Aorta (tissue), 5 donors: Measurements from ENCODE around the gene MECP2. TPM values are rescaled to one million over a fixed set of nuclear protein-coding genes. Genes with fewer than 3 reads are reported as not detected.
A peak's percentile ranks its signal among the peaks of the same experiment; 100 is the strongest.

Experiments used
- ATAC-seq: fragments of 200-7000 bp; cut with Tn5 transposase; one replicate; pipeline ENCODE4 v1.9.1; 2022; ENCODE audit warnings: moderate library complexity; ENCODE audit not compliant: low FRiP score
- DNase-seq, 2 donors: peaks; one replicate each; pipeline ENCODE4 v3.0.0-alpha.2; 2020
- H3K27ac ChIP-seq, 2 donors: one replicate each; pipeline ENCODE4 v1.5.1; 2013; ENCODE audit warnings: low read length in 2 of 2, mild to moderate bottlenecking in 2 of 2, moderate library complexity in 2 of 2, control low read depth in 1 of 2, inconsistent platforms in 1 of 2, low read depth in 1 of 2
- H3K27me3 ChIP-seq, 2 donors: one replicate each; pipeline ENCODE4 v1.6.1; 2013; ENCODE audit warnings: control low read depth in 1 of 2, low read length in 1 of 2, mild to moderate bottlenecking in 1 of 2, moderate library complexity in 1 of 2; ENCODE audit not compliant: insufficient read depth in 2 of 2, control insufficient read depth in 1 of 2
- H3K36me3 ChIP-seq, 2 donors: one replicate each; pipeline ENCODE4 v1.6.1; 2013; ENCODE audit warnings: control low read depth in 1 of 2, low read length in 1 of 2, mild to moderate bottlenecking in 1 of 2; ENCODE audit not compliant: insufficient read depth in 2 of 2, control insufficient read depth in 1 of 2
- H3K4me1 ChIP-seq, 2 donors: one replicate each; pipeline ENCODE4 v1.6.1; 2013; ENCODE audit warnings: low read length in 2 of 2, control low read depth in 1 of 2, mild to moderate bottlenecking in 1 of 2, moderate library complexity in 1 of 2; ENCODE audit not compliant: insufficient read depth in 2 of 2, control insufficient read depth in 1 of 2
- H3K4me3 ChIP-seq, 2 donors: one replicate each; pipeline ENCODE4 v1.5.1; 2013; ENCODE audit warnings: low read length in 2 of 2, control low read depth in 1 of 2, mild to moderate bottlenecking in 1 of 2
- H3K9me3 ChIP-seq: one replicate; pipeline ENCODE4 v1.6.1; 2013; ENCODE audit warnings: mild to moderate bottlenecking, low read length; ENCODE audit not compliant: control insufficient read depth
- WGBS, 2 donors: extraction: QIAGEN DNeasy Blood & Tissue Kit; methylation state at CpG; one replicate each; pipeline ENCODE4 v1.1.7; 2013; 5-methylcytosine and 5-hydroxymethylcytosine counted together
- intact Hi-C, 2 donors: fragments of 100-400 bp; cut with DNase I; formaldehyde crosslinking; loops; one replicate each; pipeline versions ENCODE4 v1.14.2 to v1.15.0; 2022
- polyA plus RNA-seq, 2 donors: library from polyadenylated mRNA; stranded (reverse); fragments of 200-250 nt; gene quantifications; one replicate each; pipeline ENCODE4 v1.2.3, GENCODE V29; 2013
- total RNA-seq, 2 donors: library from RNA; stranded (reverse); fragmentation: NEBNext Ultra II Directional; extraction: Animal tissue kit (Norgen Biotek cat#: 25700); gene quantifications; one replicate each; pipeline ENCODE4 v1.2.1, GENCODE V29; 2021
- donor health status: healthy with polysubstance abuse.
- donor health status: Bipolar disorder and iron deficiency.
- donor health status: DM: no; HTN: no; CAD: no.
- donor health status: DM: no; HTN: no; CAD: no.
- donor health status: DM: yes; HTN: yes; CAD: no.

Gene MECP2
- total and polyA plus RNA-seq, 4 donors, result 10.4 to 80.7 (median 49.2) TPM

DNA sequence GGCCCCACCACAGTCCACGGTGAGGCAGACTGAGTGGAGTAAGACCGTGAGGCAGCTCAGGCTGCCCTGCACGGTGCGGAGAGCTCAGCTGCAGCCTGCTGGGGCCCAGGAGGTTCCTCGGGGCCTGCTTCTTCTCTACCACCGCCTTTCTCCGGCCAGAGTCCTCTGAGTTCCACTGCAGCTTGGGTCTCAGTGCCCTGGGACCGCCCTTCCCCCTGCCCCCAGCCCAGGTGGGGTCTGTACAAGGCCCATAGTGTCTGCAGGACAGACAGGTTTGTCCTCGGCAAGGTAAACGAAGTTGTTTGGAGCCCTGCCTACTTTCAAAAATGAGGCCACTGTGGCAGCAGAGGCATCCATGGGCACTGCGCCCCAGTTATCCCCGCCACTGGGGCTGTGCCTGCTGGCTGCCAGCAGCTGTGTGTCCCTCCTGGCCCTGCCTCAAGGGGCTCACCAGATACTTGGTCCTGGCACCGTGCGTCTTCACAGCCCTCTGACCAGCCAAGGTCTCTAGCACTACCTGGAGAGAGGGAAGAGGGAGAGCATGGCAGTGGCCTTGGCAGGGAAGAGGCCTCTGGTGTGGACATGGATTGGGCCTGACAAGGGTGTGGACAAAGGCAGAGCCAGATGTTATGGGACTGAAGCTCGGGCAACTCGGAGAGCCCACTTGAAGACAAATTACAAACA, 81.8 kb downstream of the MECP2 start:
- no peak for DNase-seq
- Histone ChIP-seq H3K27ac (no peak overlapping the region), H3K4me1 (no peaks in the 10 kb centered on the region), H3K4me3 (no peak overlapping the region), H3K36me3 (no peaks in the 10 kb centered on the region), H3K9me3 (no peaks in the 10 kb centered on the region), H3K27me3 (no peaks in the 10 kb centered on the region)
- 78 to 86% methylated on average over 16 of the region's 16 CpGs for WGBS, 2 donors
- intact Hi-C loops, result loop anchor here in 1 of 2 donors (5.0 kb wide), 1 partner anchor 37 kb away; no protein-coding TSS in a partner anchor
- no peak for ATAC-seq

DNA sequence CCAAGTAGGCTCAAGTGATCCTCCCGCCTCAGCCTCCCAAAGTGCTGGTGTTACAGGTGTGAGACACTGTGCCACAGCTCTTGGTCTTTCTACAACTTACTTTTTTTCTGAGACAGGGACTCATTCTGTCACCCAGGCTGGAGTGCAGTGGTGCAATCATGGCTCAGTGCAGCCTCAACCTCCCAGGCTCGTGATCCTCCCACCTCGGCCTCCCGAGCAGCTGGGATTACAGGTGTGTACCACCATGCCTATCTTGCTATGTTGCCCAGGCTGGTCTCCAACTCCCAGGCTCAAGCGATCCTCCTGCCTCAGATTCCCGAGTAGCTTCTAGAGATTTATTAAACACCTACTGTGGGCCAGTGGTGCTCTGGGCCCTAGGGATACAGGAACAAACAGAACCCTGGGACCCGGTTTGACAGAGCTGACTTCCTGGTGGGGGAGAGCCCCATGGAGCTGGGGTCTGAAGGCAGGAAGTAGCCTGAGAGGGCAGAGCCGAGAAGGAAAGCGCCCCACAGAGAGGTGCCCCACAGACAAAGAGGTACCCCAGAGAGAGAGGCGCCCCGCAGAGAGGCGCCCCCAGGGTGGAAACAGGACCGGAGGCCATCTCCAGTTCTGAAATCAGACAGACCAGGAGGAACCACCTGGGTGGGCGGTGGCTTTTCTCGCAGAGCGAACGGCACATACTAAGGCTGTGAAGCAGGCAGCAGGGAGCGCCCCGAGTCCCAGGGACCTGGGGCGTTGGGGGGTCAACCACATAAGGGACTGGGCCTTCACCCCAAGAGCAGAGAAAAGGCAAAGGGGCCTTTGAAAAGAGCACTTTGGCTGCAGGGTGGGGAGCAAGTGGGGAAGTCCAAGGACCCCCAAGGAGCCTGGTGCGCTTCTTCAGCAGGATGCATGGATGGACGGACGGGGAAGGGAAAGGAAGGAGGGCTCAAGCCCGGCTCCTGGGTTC, 82.8 kb downstream of the MECP2 start:
- ATAC-seq (no peak), DNase-seq (no peak)
- Histone ChIP-seq H3K9me3 (no peaks in the 10 kb centered on the region), H3K27ac (no peak overlapping the region), H3K4me1 (no peaks in the 10 kb centered on the region), H3K4me3 (no peak overlapping the region), H3K36me3 (no peaks in the 10 kb centered on the region), H3K27me3 (no peaks in the 10 kb centered on the region)
- 86 to 88% methylated on average over 24 of the region's 24 CpGs for WGBS, 2 donors
- intact Hi-C loops, result loop anchor here (5.0 kb wide), 2 partner anchors 33 to 38 kb away; no protein-coding TSS in a partner anchor

GRCh38 chrX:154013614-154014360, 83.7 kb downstream of the MECP2 start:
- Histone ChIP-seq H3K27me3 (no peaks in the 10 kb centered on the region), H3K36me3 (no peaks in the 10 kb centered on the region), H3K9me3 (no peaks in the 10 kb centered on the region), H3K27ac (no peak overlapping the region), H3K4me3 (no peak overlapping the region), H3K4me1 (no peaks in the 10 kb centered on the region)
- intact Hi-C loops, result loop anchor here in 1 of 2 donors (5.0 kb wide), 1 partner anchor 34 kb away; no protein-coding TSS in a partner anchor
- 40 to 41% methylated on average over 20 of the region's 20 CpGs for WGBS, 2 donors
- DNase-seq (no peak), ATAC-seq (peak; percentile 65)

GRCh38 chrX:154013001-154013421, 84.5 kb downstream of the MECP2 start:
- Histone ChIP-seq H3K4me1 (no peaks in the 10 kb centered on the region), H3K4me3 (no peak overlapping the region), H3K36me3 (no peaks in the 10 kb centered on the region), H3K9me3 (no peaks in the 10 kb centered on the region), H3K27ac (no peak overlapping the region), H3K27me3 (no peaks in the 10 kb centered on the region)
- peak in 1 of 2 donors; percentile 46 for DNase-seq
- ATAC-seq, result no peak
- 80 to 83% methylated on average over 17 of the region's 17 CpGs for WGBS, 2 donors
- intact Hi-C loops, result loop anchor here in 1 of 2 donors (5.0 kb wide), 1 partner anchor 34 kb away; no protein-coding TSS in a partner anchor

DNA sequence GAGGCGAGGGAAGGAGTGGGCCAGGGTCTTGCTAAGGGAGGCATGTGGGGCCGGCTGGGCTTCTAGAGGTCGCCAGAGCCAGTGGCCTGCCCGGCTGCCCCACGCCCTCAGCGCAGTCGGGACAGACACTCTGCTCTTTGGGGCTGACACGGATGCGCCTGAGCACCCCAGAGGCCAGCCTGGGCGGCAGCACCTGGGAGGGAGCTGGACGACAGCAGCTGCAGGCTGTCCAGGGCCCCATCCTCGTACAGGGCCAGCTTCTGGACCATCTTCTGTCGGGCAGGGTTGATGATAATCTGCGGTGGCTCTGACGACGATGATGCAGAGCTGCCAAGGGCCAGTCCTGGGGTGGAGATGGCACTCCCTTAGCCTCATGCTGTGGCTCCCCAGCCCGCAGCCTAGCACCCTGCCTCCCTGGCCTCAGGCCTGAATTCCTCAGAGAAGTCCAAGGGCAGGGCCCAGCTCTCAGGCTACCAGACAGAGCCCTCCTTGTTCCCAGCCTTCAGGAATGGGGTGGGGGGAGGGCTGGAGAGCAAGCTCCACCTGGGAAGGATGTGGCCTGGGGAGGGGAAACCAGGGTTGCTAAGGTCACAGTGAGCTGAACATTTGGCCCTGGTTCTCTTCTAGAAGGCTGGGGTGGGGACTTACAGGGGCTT, 85.1 kb downstream of the MECP2 start:
- no peaks in the 10 kb centered on the region for H3K27me3 ChIP-seq
- H3K9me3 ChIP-seq, result no peaks in the 10 kb centered on the region
- intact Hi-C loops, result loop anchor here in 1 of 2 donors (5.0 kb wide), 1 partner anchor 35 kb away; no protein-coding TSS in a partner anchor
- ATAC-seq, result no peak
- WGBS, 2 donors, result 85 to 87% methylated on average over 17 of the region's 17 CpGs
- no peak overlapping the region for H3K27ac ChIP-seq
- H3K4me3 ChIP-seq, result no peak overlapping the region
- H3K36me3 ChIP-seq, result no peaks in the 10 kb centered on the region
- DNase-seq, result peak in 1 of 2 donors; percentile 41
- H3K4me1 ChIP-seq, result no peaks in the 10 kb centered on the region

DNA sequence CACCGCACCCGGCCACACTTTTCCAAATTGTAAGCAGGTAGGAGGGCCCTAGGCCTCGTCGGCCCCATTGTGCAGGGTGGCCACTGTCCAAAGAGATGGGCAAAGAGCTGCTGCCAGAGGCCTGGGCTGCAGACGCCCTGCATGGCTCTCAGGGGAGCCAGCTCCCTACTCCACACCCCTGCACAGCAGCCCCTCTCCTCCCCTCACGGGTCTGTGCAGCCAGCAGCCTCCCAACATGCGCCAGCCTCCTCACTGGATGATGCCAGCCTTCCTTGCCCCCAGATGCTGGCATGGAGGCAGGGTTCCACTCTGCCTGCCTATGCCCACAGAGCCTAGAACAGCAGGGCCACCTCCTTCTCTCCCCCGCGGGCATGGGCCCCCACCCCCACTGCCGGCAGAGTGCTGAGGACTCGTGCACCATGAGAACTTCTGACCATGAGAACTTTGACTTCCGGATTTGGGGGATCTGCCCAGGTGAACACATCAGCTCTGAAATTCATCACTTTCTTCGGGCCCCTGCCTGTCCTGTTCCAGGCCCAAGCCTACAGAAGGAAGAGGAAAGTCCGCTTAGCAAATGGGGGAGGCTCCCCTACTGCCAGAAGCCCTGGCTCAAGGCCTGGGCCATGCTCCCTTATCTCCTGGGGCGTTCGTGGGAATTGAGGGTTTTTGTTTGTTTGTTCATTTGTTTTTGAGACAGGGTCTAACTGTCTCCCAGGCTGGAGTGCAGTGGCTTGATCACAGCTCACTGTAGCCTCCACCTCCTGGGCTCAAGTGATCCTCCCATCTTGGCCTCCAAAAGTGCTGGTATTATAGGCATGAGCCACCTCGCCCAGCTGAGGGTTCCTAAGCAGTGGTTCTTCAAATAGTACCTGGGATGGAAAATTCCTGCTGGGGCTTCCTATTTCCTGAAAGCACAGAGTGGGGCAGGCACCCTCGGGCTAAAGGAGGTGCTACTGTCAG, 85.9 kb downstream of the MECP2 start:
- intact Hi-C loops, result loop anchor here in 1 of 2 donors (5.0 kb wide), 1 partner anchor 36 kb away; no protein-coding TSS in a partner anchor
- WGBS, 2 donors, result 85 to 92% methylated on average over 18 of the region's 18 CpGs

DNA sequence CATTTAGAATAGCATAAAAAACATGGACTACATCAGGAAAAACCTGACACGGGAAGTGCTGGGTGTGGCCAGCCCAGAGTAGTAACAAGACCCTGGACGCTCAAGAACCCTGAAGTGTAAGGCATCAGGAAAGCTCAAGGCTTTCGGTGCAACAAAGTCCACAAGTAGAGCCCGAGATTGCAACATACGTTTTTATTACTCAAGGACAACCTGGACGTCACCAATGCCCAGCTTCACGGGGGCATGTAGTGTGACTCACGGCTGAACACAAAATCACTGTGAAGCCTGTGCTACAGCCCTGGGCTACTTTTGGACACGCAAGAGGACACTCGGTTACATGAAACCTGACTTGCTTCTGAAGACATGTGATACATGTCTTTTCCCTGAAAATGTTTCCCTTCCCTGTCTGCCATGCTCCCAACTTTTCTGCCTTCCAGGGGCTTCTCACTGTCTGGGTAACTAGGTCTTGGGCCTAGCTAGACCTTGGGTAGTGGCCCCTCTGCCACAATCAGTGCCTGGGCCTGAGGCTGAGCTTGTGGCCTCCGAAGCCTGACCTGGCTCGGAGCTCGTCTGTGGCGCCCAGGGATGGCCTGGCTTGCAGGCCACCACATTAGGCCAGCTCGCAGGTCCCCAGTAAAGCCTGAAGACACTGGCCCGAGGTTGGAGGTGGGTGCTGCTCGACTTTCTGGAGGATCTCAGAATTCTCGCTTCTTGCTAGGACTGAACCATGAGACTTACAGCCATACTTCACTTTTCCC, 87.0 kb downstream of the MECP2 start:
- intact Hi-C loops, result loop anchor here in 1 of 2 donors (5.0 kb wide), 1 partner anchor 37 kb away; no protein-coding TSS in a partner anchor
- ATAC-seq (no peak), DNase-seq (peak in 1 of 2 donors; percentile 30)
- Histone ChIP-seq H3K27ac (no peak overlapping the region), H3K36me3 (peaks cover 0 to 2% of the 10 kb centered on the region in 2 donors), H3K4me1 (no peaks in the 10 kb centered on the region), H3K27me3 (no peaks in the 10 kb centered on the region), H3K4me3 (no peak overlapping the region), H3K9me3 (no peaks in the 10 kb centered on the region)
- 89% methylated on average over 18 of the region's 18 CpGs for WGBS, 2 donors

More for the DNA sequence above, 85.9 kb downstream of the MECP2 start:
- Histone ChIP-seq H3K36me3 (peaks cover 0 to 2% of the 10 kb centered on the region in 2 donors), H3K27ac (no peak overlapping the region), H3K9me3 (no peaks in the 10 kb centered on the region), H3K27me3 (no peaks in the 10 kb centered on the region), H3K4me1 (no peaks in the 10 kb centered on the region), H3K4me3 (no peak overlapping the region)
- no peak for ATAC-seq
- DNase-seq, result peak in 1 of 2 donors; percentile 37
